GM18858 (cell line): ENCODE data around the gene MYOG.

ENCODE experiments used
- ATAC-seq: cut with Tn5 transposase; IDR thresholded peaks from one replicate; pipeline ENCODE4 v1.9.1; 2021; ENCODE audit not compliant: unreplicated experiment

The MYOG gene

DNA sequence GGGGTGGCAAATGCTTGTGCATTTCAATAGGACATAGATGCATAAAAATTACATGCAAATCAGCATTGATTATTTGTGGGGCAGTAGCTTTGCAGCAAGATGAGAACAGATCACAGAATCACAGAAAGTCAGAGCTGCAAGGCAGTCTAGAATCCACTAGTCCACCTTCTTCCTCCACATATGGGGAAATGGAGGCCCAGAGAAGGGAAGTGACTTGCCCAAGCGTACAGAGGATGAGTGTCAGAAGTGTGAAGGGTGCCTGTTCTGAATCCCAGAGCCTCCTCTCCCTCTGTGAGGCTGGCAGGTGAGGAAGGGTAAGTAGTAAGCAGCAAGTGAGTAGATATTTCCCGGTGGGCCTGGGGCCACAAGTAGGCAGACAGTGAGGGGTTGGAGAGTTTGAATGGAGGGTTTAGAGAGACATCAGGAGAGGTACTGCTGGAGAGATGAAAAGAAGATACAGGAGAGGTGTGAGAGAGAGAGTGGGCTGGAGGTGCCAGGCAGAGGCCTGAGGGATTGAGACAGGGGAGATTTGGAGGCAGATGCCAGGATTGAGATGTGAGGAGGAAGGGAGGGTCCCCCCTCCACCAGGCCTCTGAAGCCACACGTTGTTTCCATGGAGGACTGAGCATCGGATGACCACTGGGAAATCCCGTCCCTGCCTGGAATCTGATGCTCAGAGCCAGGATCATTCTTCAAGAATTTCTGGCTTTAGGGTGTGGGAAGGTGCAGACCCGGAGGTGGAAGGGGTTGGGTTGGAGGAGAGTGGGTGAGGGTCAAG, 4.8 kb upstream of the MYOG start:
- no peak for ATAC-seq

DNA sequence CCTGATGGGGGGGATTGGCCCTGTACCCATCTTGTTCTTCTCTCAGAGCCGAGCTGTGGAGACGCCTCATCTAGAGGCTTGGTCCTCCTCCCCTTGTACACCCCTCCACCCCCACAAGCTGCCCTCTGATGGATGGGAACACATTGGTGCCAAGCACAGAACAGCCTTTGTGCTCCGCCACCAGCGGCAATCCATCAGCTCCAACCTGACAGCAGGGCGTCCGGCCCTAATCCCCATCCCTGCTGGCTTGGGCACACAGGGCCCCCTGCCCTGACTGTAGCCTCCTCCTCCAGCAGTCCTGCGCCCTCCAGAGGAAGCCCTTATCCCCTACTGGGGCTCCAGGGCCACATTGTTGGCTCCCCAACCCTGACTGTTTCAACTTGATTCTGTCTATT, 3.8 kb upstream of the MYOG start:
- ATAC-seq, result no peak

DNA sequence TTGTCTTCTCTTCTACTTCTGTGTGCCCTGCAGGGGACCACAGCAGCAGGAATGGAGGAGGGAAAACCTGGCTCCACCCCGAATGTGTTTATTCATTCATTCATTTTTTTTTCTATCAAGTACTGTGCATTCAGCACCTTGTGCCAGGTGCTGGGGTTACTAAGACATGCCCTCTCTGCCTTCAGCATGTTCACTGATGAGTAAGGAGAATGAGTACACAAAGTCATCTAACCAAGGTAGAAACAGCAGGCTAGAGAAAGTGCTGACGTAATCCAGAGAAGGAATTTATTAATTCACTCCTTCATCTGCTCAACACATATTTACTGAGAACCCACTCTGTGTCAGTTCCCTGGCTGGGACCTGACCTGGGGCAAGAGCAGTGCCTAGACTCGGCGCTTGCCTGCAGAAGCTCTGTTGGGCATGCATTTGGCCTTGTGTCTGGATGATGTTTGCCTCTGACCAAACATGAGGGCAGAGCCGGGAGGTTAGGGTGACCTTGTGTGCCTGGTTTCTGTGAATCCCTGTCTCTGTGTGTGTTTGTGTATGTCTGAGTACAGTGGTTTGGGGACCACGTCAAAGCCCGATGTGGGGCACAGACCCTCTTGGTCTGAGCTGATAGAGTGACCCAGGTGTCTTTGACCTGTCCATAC, 3.3 kb upstream of the MYOG start:
- ATAC-seq, result no peak

- no peak for ATAC-seq
Observed at GRCh38 chr1:203088441-203088840, 2.6 kb upstream of the MYOG start.

DNA sequence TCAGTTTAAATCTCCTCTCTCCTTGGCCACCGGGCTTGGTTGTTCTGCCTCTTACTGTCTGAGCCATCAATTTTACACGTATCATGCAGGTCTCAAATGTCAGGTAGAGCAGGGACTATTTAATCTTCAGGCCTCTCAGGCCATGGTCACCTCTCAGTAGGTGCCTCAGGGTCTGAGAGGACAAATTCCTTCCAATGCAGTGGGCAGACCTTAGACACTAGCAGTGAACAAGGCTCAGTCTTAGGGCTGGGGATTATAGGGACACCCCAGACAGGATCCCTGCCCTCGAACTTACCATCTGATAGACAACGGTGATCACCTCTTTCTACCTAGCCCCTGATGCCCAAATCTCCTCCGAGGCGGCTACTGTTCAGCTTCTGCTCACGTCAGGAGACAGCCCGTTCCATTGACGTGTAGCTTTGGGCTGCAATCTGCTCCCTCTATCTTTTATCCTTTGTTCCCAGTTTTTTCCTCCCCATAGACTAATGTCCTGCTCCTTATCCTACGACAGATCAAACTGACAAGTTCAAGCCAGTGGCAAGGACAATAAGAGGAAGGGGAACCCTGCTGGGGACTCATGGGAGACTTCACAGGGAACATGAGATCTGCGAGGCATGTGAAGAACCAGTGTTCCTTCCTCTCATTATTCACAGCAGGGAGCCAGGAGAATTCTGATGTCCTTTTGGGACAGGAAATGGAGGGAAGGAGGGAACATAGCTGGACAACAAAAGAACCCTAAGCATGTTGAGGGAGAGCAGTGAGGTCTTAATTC, 1.4 kb upstream of the MYOG start:
- ATAC-seq, result no peak

DNA sequence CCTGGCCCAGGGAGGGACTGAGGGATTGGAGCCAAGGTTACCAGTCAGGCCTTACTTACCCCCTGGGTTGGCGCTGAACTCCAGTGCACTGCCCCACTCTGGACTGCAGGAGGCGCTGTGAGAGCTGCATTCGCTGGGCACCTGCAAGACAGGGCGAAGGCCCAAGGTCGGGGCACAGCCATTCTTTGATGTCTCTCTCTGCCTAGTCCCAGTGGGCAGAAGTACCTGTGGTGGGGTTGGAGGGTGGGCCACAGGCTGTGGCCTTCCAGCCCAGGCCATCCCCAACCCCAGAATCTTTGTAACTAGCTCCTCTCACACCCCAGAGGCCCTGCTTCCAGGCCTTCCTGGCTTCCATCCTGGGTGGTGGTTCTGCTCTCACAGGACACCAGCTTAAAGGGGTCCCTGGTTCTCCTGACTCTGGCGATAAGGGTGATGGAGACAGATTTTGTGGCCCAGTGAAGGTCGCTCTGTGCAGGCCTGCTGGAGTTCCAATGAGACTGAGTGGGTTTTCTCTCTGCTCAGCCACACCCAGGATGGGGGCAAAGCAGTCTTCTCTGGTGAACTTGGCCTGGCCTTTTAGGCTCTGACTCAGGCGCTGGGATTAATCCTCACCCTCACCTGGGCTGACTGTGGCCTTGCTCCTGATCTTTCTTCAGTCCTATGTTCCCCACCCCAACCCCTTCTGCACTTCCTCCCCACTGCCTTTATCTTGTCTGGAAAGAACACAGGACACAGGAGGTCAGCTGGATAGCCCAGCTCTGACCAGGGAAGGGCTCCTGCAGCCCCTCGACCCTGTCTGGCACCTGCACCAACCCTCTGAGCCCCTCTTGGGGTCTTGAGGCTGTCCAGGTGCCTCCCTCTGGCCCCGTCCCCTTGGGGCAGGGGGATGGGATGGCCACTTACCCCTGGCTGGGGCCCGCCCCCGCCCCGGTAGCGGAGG, 954 bp downstream of the MYOG start:
- ATAC-seq, result no peak

- no peak for ATAC-seq
Observed at GRCh38 chr1:203083463-203083921, 2.3 kb downstream of the MYOG start.

DNA sequence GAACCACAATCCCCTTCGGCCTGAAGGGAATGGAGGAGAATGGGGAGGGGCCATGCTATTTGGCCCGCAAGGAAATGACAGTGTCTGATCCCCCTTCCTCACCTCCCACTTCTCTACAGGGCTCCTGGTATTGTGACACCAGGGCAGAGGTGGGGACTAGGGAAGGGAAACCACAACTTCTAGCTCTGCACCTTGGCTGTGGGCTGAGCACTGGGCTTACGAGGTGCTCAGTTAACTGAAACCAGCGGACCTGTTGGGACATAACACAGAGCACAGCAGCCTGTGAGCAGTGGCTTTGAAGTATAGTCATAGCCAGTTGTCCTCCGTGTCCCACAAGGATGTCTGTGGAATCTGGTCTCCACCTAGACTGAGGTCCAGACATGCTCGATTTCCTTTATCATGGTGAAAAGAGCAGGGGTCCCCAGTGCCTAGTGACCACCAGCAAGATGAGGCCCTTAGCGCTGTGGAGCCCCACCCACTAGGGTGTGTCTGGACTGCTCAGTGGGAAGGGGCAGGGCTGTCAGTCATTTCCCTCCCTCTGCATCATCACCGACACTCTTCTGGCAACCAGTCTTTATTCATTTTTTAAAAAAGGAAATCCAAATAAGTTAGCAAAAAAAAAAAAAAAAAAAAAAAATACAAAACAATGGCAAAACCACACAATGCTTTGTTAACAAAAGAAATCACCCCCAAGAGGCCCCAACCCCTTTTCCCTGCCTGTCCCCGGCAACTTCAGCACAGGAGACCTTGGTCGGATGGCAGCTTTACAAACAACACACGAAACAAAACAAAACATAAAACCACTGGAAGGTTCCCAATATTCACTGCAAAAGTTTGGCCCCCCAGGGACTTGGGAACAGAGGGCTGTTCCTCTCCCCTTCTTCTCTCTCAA, 3.0 kb downstream of the MYOG start:
- no peak for ATAC-seq

DNA sequence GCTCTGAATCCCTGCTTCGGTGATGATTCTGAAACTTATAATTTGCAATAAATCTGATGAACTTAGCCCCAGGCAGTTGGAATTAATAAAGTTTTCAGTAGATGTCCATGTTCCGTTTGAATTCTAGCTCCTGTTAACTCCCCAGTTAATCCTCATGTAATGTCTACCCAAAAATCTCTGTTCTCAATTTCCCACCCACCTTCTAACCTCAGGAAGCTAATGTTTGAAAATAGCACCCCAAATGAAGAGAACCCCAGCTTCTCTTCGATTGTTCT, 3.6 kb downstream of the MYOG start:
- ATAC-seq, result no peak

GRCh38 chr1:203081465-203082230, 4.2 kb downstream of the MYOG start:
- ATAC-seq, result no peak

DNA sequence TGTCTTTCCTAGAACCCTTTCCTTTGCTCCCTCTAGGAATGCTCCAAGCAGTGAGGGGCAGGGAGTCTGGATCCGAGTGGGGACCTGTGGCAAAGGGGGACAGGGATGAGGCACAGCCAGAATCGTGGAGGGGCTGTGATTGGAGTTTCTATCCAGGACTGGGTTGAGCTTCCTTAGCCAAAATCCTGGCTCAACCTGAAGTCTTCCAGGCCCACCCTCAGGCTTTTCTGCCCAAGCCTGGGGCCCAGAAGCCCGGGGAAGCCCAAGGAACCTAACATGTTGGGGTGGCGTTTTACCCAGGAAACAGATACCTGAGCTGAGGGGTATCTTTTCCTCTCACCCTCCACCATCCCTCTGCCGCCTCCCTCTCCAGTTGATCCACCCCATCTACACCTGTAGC, 5.4 kb downstream of the MYOG start:
- no peak for ATAC-seq

- ATAC-seq, result no peak
Observed at GRCh38 chr1:203078478-203078877, 7.3 kb downstream of the MYOG start.

- no peak for ATAC-seq
Observed at GRCh38 chr1:203077956-203078355, 7.9 kb downstream of the MYOG start.

- no peak for ATAC-seq
Observed at GRCh38 chr1:203077367-203077766, 8.4 kb downstream of the MYOG start.

GRCh38 chr1:203076031-203076511, 9.7 kb downstream of the MYOG start:
- ATAC-seq, result no peak

DNA sequence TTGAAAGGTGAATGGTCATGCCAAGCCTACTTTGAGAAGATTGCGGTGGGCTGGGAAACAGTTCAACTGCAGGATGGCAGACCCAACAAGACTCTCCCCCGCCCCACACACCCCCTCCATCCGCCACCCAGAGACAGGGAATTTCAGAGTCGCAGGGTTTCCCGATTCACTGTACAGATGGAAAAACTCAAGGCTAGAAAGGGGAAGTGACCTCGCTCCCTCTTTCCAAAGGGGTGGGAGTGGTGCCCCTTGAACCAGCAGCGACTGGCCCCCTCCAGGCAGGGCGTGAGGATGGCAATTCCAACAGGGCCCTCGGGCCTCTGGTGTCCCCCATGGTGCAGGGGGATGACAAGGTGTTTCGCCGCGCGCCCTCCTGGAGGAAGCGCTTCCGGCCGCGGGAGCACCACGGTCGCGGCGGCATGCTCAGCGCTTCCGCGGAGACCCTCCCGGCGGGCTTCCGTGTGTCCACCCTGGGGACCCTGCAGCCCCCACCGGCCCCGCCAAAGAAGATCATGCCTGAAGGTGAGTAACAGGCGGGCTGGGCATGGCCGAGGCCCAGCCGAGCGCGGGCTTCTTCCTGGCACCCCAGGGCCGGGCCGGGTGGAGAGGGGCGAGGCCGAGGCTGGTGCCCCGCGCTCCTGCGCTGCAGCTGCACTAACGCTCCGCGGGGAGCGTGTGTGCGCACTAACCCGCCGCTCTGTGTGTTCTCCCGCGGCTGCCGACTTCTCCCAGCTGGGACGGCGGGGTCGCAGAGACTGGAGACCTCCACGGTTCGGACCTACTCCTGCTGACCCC, 10.4 kb downstream of the MYOG start:
- ATAC-seq, result no peak

DNA sequence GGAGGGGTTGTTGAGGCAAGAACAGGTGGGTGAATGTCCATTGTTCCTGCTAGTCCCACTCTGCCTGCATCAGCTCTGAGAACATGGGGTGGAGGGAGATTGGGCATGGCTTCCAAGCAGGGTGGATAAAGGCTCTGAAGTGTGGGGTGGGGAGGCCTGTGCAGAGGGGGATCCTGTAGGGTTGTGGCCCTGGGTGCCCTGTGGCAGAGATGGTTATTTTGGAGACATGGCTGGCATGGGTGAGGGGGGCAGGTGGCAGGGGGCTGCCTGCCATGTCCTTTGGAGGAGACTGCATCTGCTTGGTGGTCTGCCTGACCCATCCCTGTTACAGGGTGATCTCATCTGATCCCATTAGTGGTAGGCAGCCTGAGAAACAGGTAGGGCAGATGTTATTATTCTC, 11.2 kb downstream of the MYOG start:
- ATAC-seq, result no peak

DNA sequence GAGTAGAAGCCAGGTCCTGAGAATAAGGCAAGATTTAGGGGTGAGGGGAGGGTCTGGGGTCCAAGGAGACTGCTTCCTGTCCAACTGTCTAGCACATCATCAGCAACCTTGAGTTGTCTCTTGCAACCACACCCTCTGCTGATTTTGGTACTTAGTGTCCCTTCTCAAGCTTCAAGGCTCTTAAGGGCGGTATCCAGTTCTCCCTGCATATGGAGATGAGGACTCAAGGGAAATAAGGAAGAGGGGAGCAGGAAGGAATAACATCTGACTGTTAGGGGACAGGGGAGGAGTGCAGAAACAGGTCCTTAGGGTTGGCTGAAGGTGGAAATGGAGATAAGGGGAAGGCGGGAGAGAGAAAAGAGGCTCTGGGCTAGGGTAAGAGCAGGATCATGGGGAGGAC, 12.3 kb downstream of the MYOG start:
- ATAC-seq, result no peak
